ENCODE data around the gene AKAP6. TPM values are rescaled to one million over a fixed set of nuclear protein-coding genes. Genes with fewer than 3 reads are reported as not detected.

Gene AKAP6
- total RNA-seq, 2 experiments from 2014 or later: 0.13 to 0.72 TPM

- ChIA-PET CTCF (ENCODE audit: unreplicated experiment) (no interaction called here), POLR2A (interaction anchor here (0.6 kb wide), 1 partner anchor 395 kb away, joined by 8 read pairs; no protein-coding TSS in a partner anchor)
- H3K4me2 ChIP-seq (ENCODE audit: low read length): peak overlapping the region; percentile 34; the same call in 1 of the 2 replicates
- H3K36me3 ChIP-seq (ENCODE audit: insufficient read depth, low read length): no peaks in the 10 kb centered on the region
- H3K4me3 ChIP-seq (ENCODE audit: low read depth, low read length, poor library complexity, severe bottlenecking): no peak overlapping the region
- TF ChIP-seq CTCF (conservative IDR thresholded peaks at IDR 0.05; ENCODE audit: low read length): no peak
- TF ChIP-seq EZH2phosphoT487 (IDR thresholded peaks at IDR 0.05; ENCODE audit: borderline replicate concordance, low read depth, low read length): no peak
- no peak for DNase-seq (ENCODE audit: low spot score)
- H2AFZ ChIP-seq (ENCODE audit: low read length): peak overlapping the region; percentile 48; the same call in 1 of the 2 replicates
- BruUV-seq (replicated peaks): no TSS peak
- intact Hi-C loops (cut with micrococcal nuclease; ENCODE audit: unreplicated experiment): no loop called here
- no peaks in the 10 kb centered on the region for H3K9me3 ChIP-seq (ENCODE audit: low read length)
- H3K4me1 ChIP-seq (ENCODE audit: insufficient read depth, low read length, poor library complexity, severe bottlenecking): no peaks in the 10 kb centered on the region
- H3K27ac ChIP-seq (ENCODE audit: low read depth, low read length, poor library complexity, severe bottlenecking): no peak overlapping the region
- H3K79me2 ChIP-seq (ENCODE audit: insufficient read depth, low read depth, low read length): no peaks in the 10 kb centered on the region
- no peaks in the 10 kb centered on the region for H3K9me2 ChIP-seq (ENCODE audit: insufficient read depth, low read length)
- H4K20me1 ChIP-seq (ENCODE audit: insufficient read depth, low read length): no peaks in the 10 kb centered on the region
These were observed 354.6 kb downstream of the AKAP6 start for GRCh38 chr14:32683679-32684078.

DNA sequence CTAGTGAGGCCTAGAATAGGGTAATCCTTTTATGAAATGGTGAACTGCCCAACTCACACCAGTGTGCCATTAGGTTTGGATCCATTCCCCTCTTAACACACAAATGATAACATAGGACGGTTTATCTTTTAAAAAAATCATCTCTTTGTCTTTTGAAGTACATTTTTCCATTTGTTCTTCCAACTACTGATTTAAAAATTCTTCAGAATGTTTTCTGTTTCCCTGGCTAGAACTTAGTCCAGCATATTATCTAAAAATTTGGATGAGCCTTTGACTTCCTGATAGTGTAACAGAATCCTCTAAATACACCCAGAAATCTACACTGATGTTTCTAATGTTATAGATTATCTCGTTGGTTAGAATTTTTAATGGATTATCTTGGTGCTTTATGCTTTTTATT, 359.8 kb downstream of the AKAP6 start:
- Histone ChIP-seq H3K4me3 (ENCODE audit: low read depth, low read length, poor library complexity, severe bottlenecking) (no peak overlapping the region), H3K36me3 (ENCODE audit: insufficient read depth, low read length) (no peaks in the 10 kb centered on the region), H2AFZ (ENCODE audit: low read length) (no peak overlapping the region), H3K79me2 (ENCODE audit: insufficient read depth, low read depth, low read length) (no peaks in the 10 kb centered on the region), H3K4me1 (ENCODE audit: insufficient read depth, low read length, poor library complexity, severe bottlenecking) (no peaks in the 10 kb centered on the region), H3K9me2 (ENCODE audit: insufficient read depth, low read length) (no peaks in the 10 kb centered on the region), H3K4me2 (ENCODE audit: low read length) (no peak overlapping the region), H3K9me3 (ENCODE audit: low read length) (no peaks in the 10 kb centered on the region), H3K27ac (ENCODE audit: low read depth, low read length, poor library complexity, severe bottlenecking) (no peak overlapping the region), H4K20me1 (ENCODE audit: insufficient read depth, low read length) (no peaks in the 10 kb centered on the region)
- BruUV-seq (replicated peaks): no TSS peak
- ChIA-PET CTCF (ENCODE audit: unreplicated experiment) (no interaction called here), POLR2A (no interaction called here)
- intact Hi-C loops (cut with micrococcal nuclease; ENCODE audit: unreplicated experiment): no loop called here
- DNase-seq (ENCODE audit: low spot score): no peak
- no peak for TF ChIP-seq CTCF (conservative IDR thresholded peaks at IDR 0.05; ENCODE audit: low read length)
- no peak for TF ChIP-seq EZH2phosphoT487 (IDR thresholded peaks at IDR 0.05; ENCODE audit: borderline replicate concordance, low read depth, low read length)

GRCh38 chr14:32692441-32692840, 363.3 kb downstream of the AKAP6 start:
- Histone ChIP-seq H3K9me3 (ENCODE audit: low read length) (no peaks in the 10 kb centered on the region), H2AFZ (ENCODE audit: low read length) (no peak overlapping the region), H3K4me3 (ENCODE audit: low read depth, low read length, poor library complexity, severe bottlenecking) (no peak overlapping the region), H3K27ac (ENCODE audit: low read depth, low read length, poor library complexity, severe bottlenecking) (no peak overlapping the region), H3K79me2 (ENCODE audit: insufficient read depth, low read depth, low read length) (no peaks in the 10 kb centered on the region), H3K9me2 (ENCODE audit: insufficient read depth, low read length) (no peaks in the 10 kb centered on the region), H3K36me3 (ENCODE audit: insufficient read depth, low read length) (no peaks in the 10 kb centered on the region), H4K20me1 (ENCODE audit: insufficient read depth, low read length) (no peaks in the 10 kb centered on the region), H3K4me2 (ENCODE audit: low read length) (no peak overlapping the region), H3K4me1 (ENCODE audit: insufficient read depth, low read length, poor library complexity, severe bottlenecking) (peaks cover 4% of the 10 kb centered on the region)
- BruUV-seq (replicated peaks): no TSS peak
- ChIA-PET POLR2A (no interaction called here), CTCF (ENCODE audit: unreplicated experiment) (no interaction called here)
- TF ChIP-seq EZH2phosphoT487 (IDR thresholded peaks at IDR 0.05; ENCODE audit: borderline replicate concordance, low read depth, low read length) (no peak), CTCF (conservative IDR thresholded peaks at IDR 0.05; ENCODE audit: low read length) (no peak)
- DNase-seq (ENCODE audit: low spot score): no peak
- intact Hi-C loops (cut with micrococcal nuclease; ENCODE audit: unreplicated experiment): no loop called here

All from OCI-LY7 (cell line).